ENCODE measurements around the gene C10orf95. TPM values are rescaled to one million over a fixed set of nuclear protein-coding genes. Genes with fewer than 3 reads are reported as not detected.

Gene C10orf95
- total RNA-seq, 6 donors from 2014 or later: 5.9 to 27.5 (median 15.1) TPM

DNA sequence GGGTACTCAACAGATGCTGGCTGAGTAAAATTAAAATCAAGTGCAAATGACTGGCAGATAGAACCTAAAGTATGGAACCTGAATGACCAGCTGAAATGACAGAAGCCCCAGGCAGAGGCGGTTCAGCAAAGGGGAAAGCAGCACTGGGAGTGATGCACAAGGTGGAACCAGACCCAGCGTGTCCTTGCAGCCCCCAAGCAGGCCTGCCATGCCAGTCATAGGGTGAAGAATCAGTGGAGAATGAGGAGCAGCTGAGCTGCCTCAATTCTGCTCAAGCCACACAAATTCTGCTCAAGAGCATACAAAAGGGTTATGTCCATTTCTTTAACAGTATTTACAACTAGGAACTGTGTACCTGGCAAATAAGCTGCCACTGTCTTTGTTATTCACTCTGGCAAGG, 42.4 kb upstream of the C10orf95 start:
- DNase-seq (no peak), ATAC-seq (ENCODE audit: low FRiP score in 2 of 2) (no peak)
- no peak overlapping the region for H3K4me3 ChIP-seq
- H3K36me3 ChIP-seq: peaks cover 14 to 38% (median 21%) of the 10 kb centered on the region in 4 donors
- H3K4me1 ChIP-seq: peaks cover 23 to 39% (median 30%) of the 10 kb centered on the region in 4 donors
- TF ChIP-seq, protein P1, sequence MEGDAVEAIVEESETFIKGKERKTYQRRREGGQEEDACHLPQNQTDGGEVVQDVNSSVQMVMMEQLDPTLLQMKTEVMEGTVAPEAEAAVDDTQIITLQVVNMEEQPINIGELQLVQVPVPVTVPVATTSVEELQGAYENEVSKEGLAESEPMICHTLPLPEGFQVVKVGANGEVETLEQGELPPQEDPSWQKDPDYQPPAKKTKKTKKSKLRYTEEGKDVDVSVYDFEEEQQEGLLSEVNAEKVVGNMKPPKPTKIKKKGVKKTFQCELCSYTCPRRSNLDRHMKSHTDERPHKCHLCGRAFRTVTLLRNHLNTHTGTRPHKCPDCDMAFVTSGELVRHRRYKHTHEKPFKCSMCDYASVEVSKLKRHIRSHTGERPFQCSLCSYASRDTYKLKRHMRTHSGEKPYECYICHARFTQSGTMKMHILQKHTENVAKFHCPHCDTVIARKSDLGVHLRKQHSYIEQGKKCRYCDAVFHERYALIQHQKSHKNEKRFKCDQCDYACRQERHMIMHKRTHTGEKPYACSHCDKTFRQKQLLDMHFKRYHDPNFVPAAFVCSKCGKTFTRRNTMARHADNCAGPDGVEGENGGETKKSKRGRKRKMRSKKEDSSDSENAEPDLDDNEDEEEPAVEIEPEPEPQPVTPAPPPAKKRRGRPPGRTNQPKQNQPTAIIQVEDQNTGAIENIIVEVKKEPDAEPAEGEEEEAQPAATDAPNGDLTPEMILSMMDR (IDR thresholded peaks at IDR 0.05): no peak
- TF ChIP-seq POLR2A (IDR thresholded peaks at IDR 0.05) (no peak), EP300 (IDR thresholded peaks at IDR 0.05) (no peak), POLR2AphosphoS5 (IDR thresholded peaks at IDR 0.05) (no peak)
- WGBS, 2 donors: 66 to 98% methylated on average over 2 of the region's 2 CpGs
- peak overlapping the region in 3 of 4 donors; percentile 21 to 72 (median 61) for H3K27ac ChIP-seq
- no peaks in the 10 kb centered on the region for H3K27me3 ChIP-seq
- H3K9me3 ChIP-seq: no peaks in the 10 kb centered on the region

DNA sequence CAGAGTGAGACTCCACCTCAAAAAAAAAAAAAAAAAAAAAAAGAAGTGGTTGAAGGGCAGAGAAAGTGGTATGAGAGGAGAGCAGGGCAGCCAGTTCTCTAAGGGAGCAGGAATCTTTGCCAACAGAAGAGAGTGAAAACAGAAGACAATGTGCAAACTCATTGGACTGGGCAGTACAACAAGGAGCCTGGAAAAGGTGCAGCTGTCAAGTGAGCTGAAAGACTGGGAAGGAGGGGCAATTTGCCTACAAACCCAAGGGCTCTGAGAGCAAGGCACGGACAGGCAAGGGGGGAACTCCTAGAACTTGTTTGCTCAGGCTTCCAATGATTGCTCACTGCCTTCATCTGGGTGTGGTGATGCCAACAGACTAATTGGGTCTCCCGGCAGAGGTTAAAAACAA, 41.6 kb upstream of the C10orf95 start:
- H3K9me3 ChIP-seq: no peaks in the 10 kb centered on the region
- H3K27ac ChIP-seq: peak overlapping the region; percentile 49 to 72 (median 58)
- peaks cover 21 to 46% (median 29%) of the 10 kb centered on the region in 4 donors for H3K36me3 ChIP-seq
- H3K4me3 ChIP-seq: no peak overlapping the region
- TF ChIP-seq, protein P1 (IDR thresholded peaks at IDR 0.05): no peak
- TF ChIP-seq POLR2A (IDR thresholded peaks at IDR 0.05) (no peak), POLR2AphosphoS5 (IDR thresholded peaks at IDR 0.05) (peak in 1 of 2 donors; percentile 19), EP300 (IDR thresholded peaks at IDR 0.05) (no peak)
- DNase-seq: peak in 1 of 2 donors; percentile 77
- no peaks in the 10 kb centered on the region for H3K27me3 ChIP-seq
- peaks cover 17 to 37% (median 28%) of the 10 kb centered on the region in 4 donors for H3K4me1 ChIP-seq
- 46 to 61% methylated on average over 2 of the region's 2 CpGs for WGBS, 2 donors
- ATAC-seq (ENCODE audit: low FRiP score in 2 of 2): peak; percentile 58 to 71

DNA sequence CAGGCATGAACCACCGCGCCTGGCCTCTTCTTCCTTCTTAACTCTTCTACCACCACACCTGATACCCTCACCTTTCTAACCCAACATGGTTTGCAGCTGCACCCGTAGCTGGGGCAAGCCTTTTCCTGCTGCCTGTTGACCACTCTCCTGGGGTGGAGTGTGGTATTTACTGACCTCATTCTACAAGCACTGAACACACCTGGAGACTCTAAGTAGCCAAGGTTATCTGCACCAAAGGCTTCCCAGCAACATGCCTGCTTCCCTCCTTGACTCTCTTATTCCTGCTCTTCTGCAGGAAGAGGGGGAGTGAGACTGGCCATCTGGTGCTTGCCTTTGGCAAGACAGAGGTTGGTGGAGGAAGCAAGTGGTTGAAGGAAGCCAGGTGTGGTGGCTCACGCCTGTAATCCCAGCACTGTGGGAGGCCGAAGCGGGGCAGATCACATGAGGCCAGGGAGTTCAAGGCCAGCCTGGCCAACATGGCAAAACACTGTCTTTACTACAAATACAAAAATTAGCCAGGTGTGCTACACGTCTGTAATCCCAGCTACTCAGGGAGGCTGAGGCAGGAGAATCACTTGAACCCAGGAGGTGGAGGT, 41.1 kb upstream of the C10orf95 start:
- Histone ChIP-seq H3K36me3 (peaks cover 25 to 51% (median 33%) of the 10 kb centered on the region in 4 donors), H3K9me3 (no peaks in the 10 kb centered on the region), H3K4me3 (no peak overlapping the region), H3K27me3 (no peaks in the 10 kb centered on the region), H3K27ac (peak overlapping the region; percentile 49 to 72 (median 58)), H3K4me1 (peaks cover 17 to 37% (median 28%) of the 10 kb centered on the region in 4 donors)
- DNase-seq (no peak), ATAC-seq (ENCODE audit: low FRiP score in 2 of 2) (peak in 1 of 2 donors; percentile 67)
- TF ChIP-seq EP300 (IDR thresholded peaks at IDR 0.05): no peak
- TF ChIP-seq POLR2AphosphoS5 (IDR thresholded peaks at IDR 0.05): peak in 1 of 2 donors; percentile 15
- 83 to 85% methylated on average over 7 of the region's 7 CpGs for WGBS, 2 donors

DNA sequence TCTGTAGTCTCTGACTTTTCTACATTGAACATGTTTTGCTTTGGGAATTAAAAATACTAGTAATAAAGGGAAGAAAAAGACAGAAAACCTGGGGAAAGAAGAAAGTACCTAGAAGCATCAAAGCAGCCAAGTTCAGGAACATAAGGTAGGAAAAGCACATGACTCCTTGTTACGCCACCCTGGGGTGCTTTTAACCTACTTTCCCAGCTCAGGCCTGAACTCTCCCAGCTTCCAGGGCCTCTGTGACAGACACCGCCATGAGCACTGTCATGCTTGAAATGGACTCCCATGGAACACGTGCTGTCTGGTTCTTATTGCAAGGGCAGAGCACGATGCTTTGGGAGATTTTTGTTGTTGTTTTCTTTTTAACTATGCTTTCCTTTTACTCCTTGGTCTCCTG, 39.8 kb upstream of the C10orf95 start:
- TF ChIP-seq POLR2AphosphoS5 (IDR thresholded peaks at IDR 0.05): no peak
- TF ChIP-seq POLR2A (IDR thresholded peaks at IDR 0.05): no peak
- TF ChIP-seq, protein P1 (IDR thresholded peaks at IDR 0.05): no peak
- no peak for TF ChIP-seq EP300 (IDR thresholded peaks at IDR 0.05)
- H3K9me3 ChIP-seq: no peaks in the 10 kb centered on the region
- no peak for ATAC-seq (ENCODE audit: low FRiP score in 2 of 2)
- H3K27me3 ChIP-seq: no peaks in the 10 kb centered on the region
- H3K27ac ChIP-seq: no peak overlapping the region
- no peak overlapping the region for H3K4me3 ChIP-seq
- no peak for DNase-seq
- H3K4me1 ChIP-seq: peaks cover 17 to 37% (median 28%) of the 10 kb centered on the region in 4 donors
- H3K36me3 ChIP-seq: peaks cover 31 to 64% (median 46%) of the 10 kb centered on the region in 4 donors
- 86 to 88% methylated on average over 4 of the region's 4 CpGs for WGBS, 2 donors

DNA sequence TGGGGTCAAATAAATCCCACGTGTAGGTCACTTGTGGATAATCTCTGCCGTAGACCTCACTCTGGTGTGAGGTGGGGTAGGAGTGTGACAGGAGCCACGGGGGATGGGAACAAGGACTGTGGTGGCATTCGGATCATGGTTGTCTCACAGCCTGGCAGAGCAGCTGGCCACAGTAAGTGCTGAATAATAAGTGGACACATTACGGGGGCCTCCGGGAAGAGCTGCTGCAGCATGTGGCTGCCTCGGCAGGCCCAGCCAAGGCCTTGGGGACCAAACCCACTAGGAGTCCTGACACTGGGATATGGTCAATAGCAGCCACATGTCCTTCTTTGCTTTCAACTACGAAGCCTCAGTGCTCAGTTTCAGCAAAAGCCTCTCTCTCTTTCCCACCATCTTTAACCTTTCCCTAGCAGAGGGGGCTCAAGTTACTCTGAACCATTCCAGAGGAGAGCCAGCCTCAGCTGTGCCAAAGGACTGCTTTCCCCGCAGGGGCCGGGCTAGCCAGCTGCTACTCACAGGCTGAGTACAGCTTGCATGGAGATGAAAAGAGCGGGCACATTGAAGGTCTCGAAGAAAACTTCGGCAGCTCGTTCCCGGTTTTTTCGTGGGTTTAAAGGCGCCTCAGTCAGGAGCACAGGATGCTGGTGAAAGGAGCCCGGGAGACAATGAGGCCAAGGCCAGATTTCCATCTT, 33.9 kb upstream of the C10orf95 start:
- Histone ChIP-seq H3K4me3 (no peak overlapping the region), H3K36me3 (peaks cover 81 to 100% (median 97%) of the 10 kb centered on the region in 4 donors), H3K4me1 (no peaks in the 10 kb centered on the region), H3K27ac (no peak overlapping the region), H3K27me3 (no peaks in the 10 kb centered on the region), H3K9me3 (no peaks in the 10 kb centered on the region)
- TF ChIP-seq, protein P1 (IDR thresholded peaks at IDR 0.05): no peak
- TF ChIP-seq EP300 (IDR thresholded peaks at IDR 0.05) (no peak), POLR2AphosphoS5 (IDR thresholded peaks at IDR 0.05) (no peak), POLR2A (IDR thresholded peaks at IDR 0.05) (no peak)
- DNase-seq (no peak), ATAC-seq (ENCODE audit: low FRiP score in 2 of 2) (no peak)
- 90 to 94% methylated on average over 17 to 18 of the region's 18 CpGs for WGBS, 2 donors
